K562 (cell line): ENCODE data around the gene ACTR1B. TPM values are rescaled to one million over a fixed set of nuclear protein-coding genes. Genes with fewer than 3 reads are reported as not detected.

Source experiments
- ATAC-seq: fragments of 200-7000 bp; cut with Tn5 transposase; 3 replicates; pipeline ENCODE4 v1.9.1; 2020; ENCODE audit warnings: moderate library complexity
- BruUV-seq: library from RNA; stranded (reverse); fragments of 400-500 nt; replicated peaks from 2 replicates; lab custom pipeline; 2021; lab: Mats Ljungman, UMichigan
- CTCF ChIA-PET: fragments of 300-600 bp; formaldehyde crosslinking; extraction: SDS; loops from one replicate; lab custom pipeline; 2021; ENCODE audit warnings: low intra/inter-chr PET ratio; lab: Yijun Ruan, JAX
- POLR2A ChIA-PET: fragments of 300-600, 350-650 bp; sonication (Branson Sonifier 250); formaldehyde crosslinking; extraction: SDS; loops from one replicate; lab custom pipeline; 2021; ENCODE audit warnings: antibody characterized with exemption, inconsistent platforms; lab: Yijun Ruan, JAX
- DNase-seq, 4 experiments: peaks; one replicate each; pipeline versions ENCODE4 v3.0.0 to v3.0.0-alpha.2; 2011 to 2018; ENCODE audit warnings: low spot score in 3 of 4, mixed read lengths in 3 of 4; ENCODE audit errors: extremely low read depth in 1 of 4
- FAIRE-seq: peaks from 2 replicates; lab custom pipeline; 2011; peaks lifted over from hg19 to GRCh38; lab: Jason Lieb, UNC
- H2AFZ ChIP-seq: 2 replicates; pipeline ENCODE4 v1.6.0; 2011; ENCODE audit warnings: low read depth, low read length, control low read depth, inconsistent platforms
- H3K27ac ChIP-seq: fragments of 200-600 bp; 3 replicates; pipeline ENCODE4 v1.8.0; 2011; ENCODE audit warnings: low read depth, mild to moderate bottlenecking, control low read depth, inconsistent platforms, low read length, moderate library complexity, mixed read lengths; ENCODE audit errors: extremely low read depth
- H3K27me3 ChIP-seq, 2 experiments: fragments of 300-600 bp in 1 of 2; 2 replicates in 1 of 2; 3 replicates in 1 of 2; pipeline versions ENCODE4 v1.6.0 to v1.8.0; 2011; ENCODE audit warnings: inconsistent platforms in 2 of 2, low read length in 2 of 2, mild to moderate bottlenecking in 1 of 2, mixed read lengths in 1 of 2, moderate library complexity in 1 of 2; ENCODE audit not compliant: control insufficient read depth in 2 of 2, insufficient read depth in 2 of 2
- H3K36me3 ChIP-seq: fragments of 300-600 bp; 3 replicates; pipeline ENCODE4 v1.8.0; 2011; ENCODE audit warnings: mild to moderate bottlenecking, low read length, inconsistent platforms; ENCODE audit not compliant: control insufficient read depth, insufficient read depth
- H3K4me1 ChIP-seq, 2 experiments: fragments of 200-600 bp in 1 of 2; replicated peaks in 1 of 2; 2 replicates in 1 of 2; 3 replicates in 1 of 2; pipeline versions ENCODE4 v1.5.1 to v1.8.0; 2011; ENCODE audit warnings: inconsistent platforms in 2 of 2, low read length in 2 of 2, mild to moderate bottlenecking in 1 of 2, mixed read lengths in 1 of 2, moderate library complexity in 1 of 2; ENCODE audit not compliant: control insufficient read depth in 2 of 2, insufficient read depth in 2 of 2
- H3K4me2 ChIP-seq: 2 replicates; pipeline ENCODE4 v1.6.1; 2011; ENCODE audit warnings: low read length, control low read depth, inconsistent platforms, mixed read lengths; ENCODE audit not compliant: insufficient read depth
- H3K4me3 ChIP-seq: fragments of 200-600 bp; sonication (generic), shearing (Covaris generic); 2 replicates; pipeline ENCODE4 v1.5.1; 2016; ENCODE audit warnings: control low read depth, inconsistent platforms
- H3K79me2 ChIP-seq: fragments of 200-600 bp; 3 replicates; pipeline ENCODE4 v1.8.0; 2011; ENCODE audit warnings: low read length, inconsistent platforms; ENCODE audit not compliant: control insufficient read depth, insufficient read depth
- H3K9ac ChIP-seq, 2 experiments: 2 replicates each; pipeline versions ENCODE4 v1.6.0 to v1.6.1; 2011; ENCODE audit warnings: low read depth in 2 of 2, low read length in 2 of 2, control low read depth in 1 of 2, inconsistent platforms in 1 of 2, mild to moderate bottlenecking in 1 of 2, mixed read lengths in 1 of 2; ENCODE audit not compliant: insufficient read depth in 1 of 2
- H3K9me1 ChIP-seq: one replicate; pipeline ENCODE4 v1.6.0; 2011; ENCODE audit warnings: inconsistent platforms, mild to moderate bottlenecking, low read length, moderate library complexity; ENCODE audit not compliant: control insufficient read depth, insufficient read depth
- H3K9me3 ChIP-seq: replicated peaks from 2 replicates; pipeline ENCODE4 v1.5.1; 2011; ENCODE audit warnings: low read depth, low read length, inconsistent platforms; ENCODE audit not compliant: control insufficient read depth, insufficient read depth
- H4K20me1 ChIP-seq: replicated peaks from 2 replicates; pipeline ENCODE4 v1.6.1; 2011; ENCODE audit warnings: low read length, inconsistent platforms, mixed read lengths; ENCODE audit not compliant: control insufficient read depth, insufficient read depth
- CREB1 ChIP-seq, 2 experiments: sonication (generic) in 1 of 2; formaldehyde crosslinking in 1 of 2; IDR thresholded peaks; 2 replicates each; pipeline versions ENCODE4 v1.6.1 to v1.8.0; 2012 to 2022; ENCODE audit warnings: inconsistent platforms in 1 of 2, mild to moderate bottlenecking in 1 of 2, missing genetic modification reagents in 1 of 2, moderate library complexity in 1 of 2
- DMBX1 ChIP-seq: fragments of 250-450 bp; sonication (Bioruptor Pico); IDR thresholded peaks from 2 replicates; pipeline ENCODE4 v1.8.0; 2022; ENCODE audit warnings: inconsistent platforms, mild to moderate bottlenecking, moderate library complexity, borderline replicate concordance
- KLF6 ChIP-seq: fragments of 250-450 bp; sonication (Bioruptor Pico); IDR thresholded peaks from 2 replicates; pipeline ENCODE4 v1.4.0; 2020; ENCODE audit warnings: mild to moderate bottlenecking, moderate library complexity, borderline replicate concordance
- RERE ChIP-seq: sonication (generic); formaldehyde crosslinking; IDR thresholded peaks from 2 replicates; pipeline ENCODE4 v1.8.0; 2023; ENCODE audit warnings: missing genetic modification reagents, mild to moderate bottlenecking, borderline replicate concordance
- REST ChIP-seq, 2 experiments: fragments of 450-650 bp; formaldehyde crosslinking in 1 of 2; IDR thresholded peaks; 2 replicates each; pipeline versions ENCODE4 v1.4.0 to v1.6.1; 2014 to 2020; ENCODE audit warnings: mild to moderate bottlenecking in 2 of 2, borderline replicate concordance in 1 of 2, low read depth in 1 of 2
- WGBS: fragments of 100-300 bp; shearing (Covaris generic); methylation state at CpG from one replicate; pipeline ENCODE4 v1.1.6; 2016; ENCODE audit warnings: low coverage, mixed read lengths; ENCODE audit not compliant: insufficient coverage; ENCODE audit errors: missing lambda C conversion rate; 5-methylcytosine and 5-hydroxymethylcytosine counted together
- in situ Hi-C: fragments of 300-500 bp; cut with MboI; formaldehyde crosslinking; loops from 4 replicates; pipeline ENCODE4 v1.15.0; 2018; ENCODE audit warnings: inconsistent platforms, mixed read lengths
- intact Hi-C: fragments of 100-400 bp; cut with micrococcal nuclease; formaldehyde crosslinking; loops from 2 replicates; pipeline ENCODE4 v1.14.2; 2022
- polyA plus RNA-seq, 8 experiments: library from polyadenylated mRNA; depleted of rRNA in 4 of 8; stranded (reverse) in 5 of 8; unstranded in 3 of 8; fragments of >200 nt; fragmentation: Nextera tagmentation in 2 of 8; fragmentation: Illumina TruSeq in 1 of 8; extraction: Ambion mirVana in 2 of 8; extraction: Trizol in 1 of 8; gene quantifications; 2 replicates each; pipeline versions ENCODE4 v1.2.1 to v1.2.3, GENCODE V29; 2011 to 2014; ENCODE audit warnings: inconsistent platforms in 1 of 8, missing spikeins in 1 of 8
- total RNA-seq, 7 experiments: library from RNA; depleted of rRNA in 6 of 7; stranded (reverse); fragments of >200 nt in 6 of 7; fragmentation: Illumina TruSeq in 2 of 7; extraction: Trizol in 2 of 7; gene quantifications; 2 replicates each; pipeline versions ENCODE4 v1.2.1 to v1.2.3, GENCODE V29; 2011 to 2021; ENCODE audit warnings: low replicate concordance in 1 of 7

ACTR1B gene
- total and polyA plus RNA-seq, 9 of the 15 experiments (the other 6 are each of a cell fraction or from before 2014, with no cell fraction given) = 0.49 to 42.3 (median 22.5) TPM

GRCh38 chr2:97701186-97701585 lies 37.3 kb upstream of the ACTR1B start:
- H3K27me3 ChIP-seq = no peaks in the 10 kb centered on the region
- no peaks in the 10 kb centered on the region for H4K20me1 ChIP-seq
- no peak for ATAC-seq
- CTCF ChIA-PET = interaction anchor here (7.4 kb wide), 1 partner anchor 110 kb away, joined by 198 read pairs; the partner anchor contains the start of gene ANKRD36B
- no peaks in the 10 kb centered on the region for H3K9me3 ChIP-seq
- in situ Hi-C loops = loop anchor here (5.0 kb wide), 1 partner anchor 104 kb away; no protein-coding TSS in a partner anchor
- H3K36me3 ChIP-seq = no peaks in the 10 kb centered on the region
- intact Hi-C loops = loop anchor here (10.0 kb wide), 1 partner anchor 684 kb away; no protein-coding TSS in a partner anchor
- BruUV-seq = no TSS peak
- H3K79me2 ChIP-seq = no peaks in the 10 kb centered on the region
- peaks cover 0 to 6% of the 10 kb centered on the region in 2 experiments; a peak in 2 of 5 replicates for H3K4me1 ChIP-seq
- no peak overlapping the region for H3K4me3 ChIP-seq
- POLR2A ChIA-PET = interaction anchor here (1.0 to 4.4 kb wide), 2 partner anchors 13 to 37 kb away, joined by 3 to 17 read pairs; partner anchors contain the start of gene ACTR1B
- no peak for FAIRE-seq
- DNase-seq = no peak
- no peaks in the 10 kb centered on the region for H3K9me1 ChIP-seq
- 49% methylated on average over 13 of the region's 13 CpGs for WGBS
- H2AFZ ChIP-seq = 0 out of 2 replicates have a peak overlapping the region, but pooled peaks have one; percentile 46
- no peak overlapping the region for H3K27ac ChIP-seq
- H3K4me2 ChIP-seq = no peak overlapping the region
- no peak overlapping the region; a peak in 1 of 4 replicates for H3K9ac ChIP-seq
- TF ChIP-seq REST (IDR thresholded peaks at IDR 0.05; ENCODE audit: borderline replicate concordance) (no peak), REST (CRISPR knock-in tag; IDR thresholded peaks at IDR 0.05; ENCODE audit: low read depth) (no peak), DMBX1 (CRISPR knock-in tag) (no peak), RERE (CRISPR knock-in tag) (no peak), KLF6 (CRISPR knock-in tag) (no peak), CREB1 (IDR thresholded peaks at IDR 0.05) (no peak), CREB1 (CRISPR knock-in tag; IDR thresholded peaks at IDR 0.05) (no peak)
